Measurements from ENCODE around the gene VEGFA.

Gene VEGFA

GRCh38 chr6:43739642-43740091 is 30.3 kb upstream of the VEGFA start:
- DNase-seq = no peak

- DNase-seq = no peak
Observed at GRCh38 chr6:43740321-43740960, 29.6 kb upstream of the VEGFA start.

GRCh38 chr6:43740961-43741764 is 28.8 kb upstream of the VEGFA start:
- DNase-seq = no peak

GRCh38 chr6:43741829-43742228 is 28.2 kb upstream of the VEGFA start:
- DNase-seq = no peak

GRCh38 chr6:43742285-43742684 is 27.7 kb upstream of the VEGFA start:
- no peak for DNase-seq

GRCh38 chr6:43742931-43743632 is 26.9 kb upstream of the VEGFA start:
- no peak for DNase-seq

- DNase-seq = no peak
Observed at GRCh38 chr6:43743682-43744381, 26.2 kb upstream of the VEGFA start.

GRCh38 chr6:43744491-43744890 is 25.5 kb upstream of the VEGFA start:
- DNase-seq = no peak

GRCh38 chr6:43744931-43745727 is 24.9 kb upstream of the VEGFA start:
- no peak for DNase-seq

GRCh38 chr6:43746071-43746470 is 23.9 kb upstream of the VEGFA start:
- no peak for DNase-seq

- DNase-seq = no peak
Observed at GRCh38 chr6:43746613-43747102, 23.4 kb upstream of the VEGFA start.

GRCh38 chr6:43747784-43748183 is 22.2 kb upstream of the VEGFA start:
- DNase-seq = no peak

- no peak for DNase-seq
Observed at GRCh38 chr6:43748765-43749164, 21.2 kb upstream of the VEGFA start.

GRCh38 chr6:43749461-43749860 is 20.6 kb upstream of the VEGFA start:
- DNase-seq = no peak

- DNase-seq = no peak
Observed at GRCh38 chr6:43750622-43751021, 19.4 kb upstream of the VEGFA start.

- DNase-seq = no peak
Observed at GRCh38 chr6:43753570-43754183, 16.3 kb upstream of the VEGFA start.

- no peak for DNase-seq
Observed at GRCh38 chr6:43757966-43758616, 11.9 kb upstream of the VEGFA start.

GRCh38 chr6:43758617-43759050 is 11.4 kb upstream of the VEGFA start:
- no peak for DNase-seq

GRCh38 chr6:43759136-43759906 is 10.7 kb upstream of the VEGFA start:
- no peak for DNase-seq

GRCh38 chr6:43759907-43760206 is 10.2 kb upstream of the VEGFA start:
- no peak for DNase-seq

Data from CD4-positive, alpha-beta T cell treated with Interleukin-4 for 4 hours (primary cell).